Common myeloid progenitor, CD34-positive (primary cell): ENCODE measurements around the gene CXCR4.

Experiments used
- CTCF ChIA-PET: fragments of 350-600 bp; sonication (Branson Sonifier 250); formaldehyde crosslinking; loops from one replicate; lab custom pipeline; 2021; ENCODE audit warnings: antibody characterized with exemption; lab: Charles Lee
- POLR2A ChIA-PET: fragments of 350-600 bp; sonication (Branson Sonifier 250); formaldehyde crosslinking; loops from one replicate; lab custom pipeline; 2021; ENCODE audit warnings: antibody characterized with exemption; lab: Charles Lee
- DNase-seq, 3 donors: peaks; one replicate each; pipeline versions ENCODE4 v3.0.0 to v3.0.0-alpha.2; 2013
- H3K27ac ChIP-seq, 2 experiments: 1 replicate in 1 of 2; 2 replicates in 1 of 2; pipeline ENCODE4 v1.7.0; 2013; ENCODE audit warnings: inconsistent platforms in 2 of 2, low read length in 2 of 2, mild to moderate bottlenecking in 2 of 2, low read depth in 1 of 2, moderate library complexity in 1 of 2; ENCODE audit not compliant: severe bottlenecking in 2 of 2, insufficient read depth in 1 of 2, poor library complexity in 1 of 2
- H3K27me3 ChIP-seq, 5 experiments: replicated peaks in 2 of 5; 1 replicate in 3 of 5; 2 replicates in 2 of 5; pipeline versions ENCODE4 v1.6.1 to v1.7.0; 2013; ENCODE audit warnings: low read length in 4 of 5, mild to moderate bottlenecking in 2 of 5, moderate library complexity in 2 of 5, inconsistent platforms in 1 of 5; ENCODE audit not compliant: insufficient read depth in 5 of 5, control insufficient read depth in 4 of 5
- H3K36me3 ChIP-seq, 4 experiments: 1 replicate in 2 of 4; 2 replicates in 2 of 4; pipeline versions ENCODE4 v1.6.1 to v1.7.0; 2013; ENCODE audit warnings: low read length in 3 of 4, control low read depth in 1 of 4, mild to moderate bottlenecking in 1 of 4; ENCODE audit not compliant: control insufficient read depth in 4 of 4, insufficient read depth in 4 of 4
- H3K4me1 ChIP-seq, 4 experiments: 1 replicate in 3 of 4; 2 replicates in 1 of 4; pipeline versions ENCODE4 v1.6.1 to v1.7.1; 2013; ENCODE audit warnings: low read length in 3 of 4, mild to moderate bottlenecking in 3 of 4, control low read depth in 1 of 4, inconsistent platforms in 1 of 4, moderate library complexity in 1 of 4; ENCODE audit not compliant: control insufficient read depth in 4 of 4, insufficient read depth in 4 of 4; ENCODE audit errors: control extremely low read depth in 1 of 4
- H3K4me3 ChIP-seq, 7 experiments: 1 replicate in 4 of 7; 2 replicates in 3 of 7; pipeline versions ENCODE4 v1.5.1 to v1.7.0; 2013; ENCODE audit warnings: mild to moderate bottlenecking in 7 of 7, low read length in 6 of 7, moderate library complexity in 6 of 7, inconsistent platforms in 2 of 7, low read depth in 2 of 7, control low read depth in 1 of 7; ENCODE audit not compliant: insufficient read depth in 4 of 7, control insufficient read depth in 1 of 7; ENCODE audit errors: extremely low read depth in 1 of 7
- H3K9me3 ChIP-seq, 5 experiments: 1 replicate in 4 of 5; 2 replicates in 1 of 5; pipeline versions ENCODE4 v1.6.1 to v1.7.1; 2013; ENCODE audit warnings: low read length in 4 of 5, mild to moderate bottlenecking in 2 of 5, inconsistent platforms in 1 of 5, low read depth in 1 of 5, moderate library complexity in 1 of 5; ENCODE audit not compliant: control insufficient read depth in 4 of 5, insufficient read depth in 2 of 5; ENCODE audit errors: control extremely low read depth in 1 of 5
- WGBS: methylation state at CpG from one replicate; pipeline ENCODE4 v1.1.5; 2013; ENCODE audit not compliant: insufficient coverage; 5-methylcytosine and 5-hydroxymethylcytosine counted together

CXCR4 gene

DNA sequence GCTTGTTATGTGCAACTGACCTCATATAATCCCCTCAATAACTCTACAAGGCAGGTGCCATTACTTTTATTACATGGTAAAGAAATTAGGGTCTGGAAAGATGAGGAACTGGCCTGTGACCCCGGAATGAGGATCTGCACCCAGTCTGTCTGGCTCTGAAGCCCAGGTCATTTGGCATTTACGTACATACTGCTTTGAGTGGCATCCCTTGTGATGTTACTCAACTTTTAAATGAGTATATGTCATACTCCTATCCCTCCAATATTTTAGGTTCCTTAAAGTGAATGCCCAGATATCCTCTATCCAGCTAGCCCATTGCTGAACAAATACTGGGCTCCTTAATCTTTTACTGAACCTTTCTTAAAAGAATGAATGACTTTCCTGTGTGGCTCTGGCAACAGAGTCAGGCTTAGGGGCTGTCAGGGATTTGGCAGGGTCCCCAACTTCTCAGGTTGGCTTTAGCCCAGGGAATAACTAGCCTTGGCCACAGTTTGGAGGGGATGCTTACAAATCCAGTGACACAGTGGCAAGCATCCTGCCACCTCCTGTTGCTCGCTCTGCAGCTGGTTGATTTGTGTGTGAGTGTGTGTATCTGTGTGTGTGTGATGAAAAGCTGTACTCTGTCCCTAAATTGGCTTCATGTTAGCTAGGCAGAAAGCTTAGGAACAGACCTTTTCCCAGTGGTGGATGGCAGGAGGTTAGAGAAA is 3.4 kb upstream of the CXCR4 start:
- Histone ChIP-seq H3K27ac (no peak overlapping the region), H3K27me3 (no peaks in the 10 kb centered on the region), H3K4me1 (peaks cover 37 to 67% (median 65%) of the 10 kb centered on the region in 4 experiments), H3K36me3 (no peaks in the 10 kb centered on the region), H3K4me3 (no peak overlapping the region), H3K9me3 (no peaks in the 10 kb centered on the region)
- POLR2A ChIA-PET, result no interaction called here
- CTCF ChIA-PET, result interaction anchor here (0.7 kb wide), 1 partner anchor 74 kb away, joined by 3 read pairs; no protein-coding TSS in a partner anchor
- no peak for DNase-seq
- 83% methylated on average over 1 of the region's 3 CpGs for WGBS

DNA sequence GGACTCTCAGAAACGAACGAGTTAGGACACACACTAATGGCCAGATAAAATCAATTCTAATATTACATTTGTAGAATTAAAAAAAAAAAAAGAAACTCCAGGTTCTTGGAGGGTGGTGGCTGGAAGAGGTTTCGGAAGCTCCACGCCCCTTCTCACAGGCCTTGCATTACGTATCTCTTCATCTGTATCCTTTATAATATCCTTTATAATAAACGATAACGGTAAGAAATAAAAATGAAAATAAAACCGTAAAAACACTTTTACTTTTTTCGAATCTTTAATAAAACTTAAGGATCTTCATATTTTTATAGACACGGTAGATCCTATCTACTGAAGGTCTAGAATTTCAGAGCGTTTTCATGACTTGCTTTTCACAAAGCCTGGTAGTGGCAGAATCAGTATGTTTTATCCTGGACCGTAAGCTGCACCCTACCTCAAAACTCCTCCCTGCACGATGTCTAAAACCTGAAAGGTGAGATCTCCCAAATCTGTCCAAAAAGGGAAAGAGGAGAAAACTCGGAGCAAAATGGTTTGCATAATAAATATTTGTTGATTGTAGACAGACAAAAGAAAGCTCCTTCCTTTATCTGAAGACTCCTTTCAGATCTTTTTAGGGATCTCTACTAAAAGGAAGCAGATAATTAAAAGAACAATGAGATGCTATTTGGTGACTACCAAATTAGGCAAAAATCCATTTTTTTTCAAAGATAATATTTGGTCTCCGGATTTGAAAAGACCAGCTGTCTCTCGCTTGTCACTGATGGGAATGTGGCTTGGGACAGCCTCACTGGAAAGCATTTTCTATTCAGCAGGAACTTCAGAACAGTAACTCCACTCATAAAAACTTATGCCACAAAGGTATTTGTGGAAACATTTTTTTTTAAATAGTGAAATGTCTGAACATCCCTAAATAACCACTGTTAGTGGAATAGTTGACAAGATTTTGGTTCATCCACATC is 2.0 kb upstream of the CXCR4 start:
- CTCF ChIA-PET, result interaction anchor here (0.6 to 2.3 kb wide), 6 partner anchors 17 to 123 kb away, joined by 3 to 13 read pairs (median 4); no protein-coding TSS in a partner anchor
- POLR2A ChIA-PET, result interaction anchor here (0.6 to 1.6 kb wide), 3 partner anchors 51 to 274 kb away, joined by 4 to 7 read pairs (median 5); no protein-coding TSS in a partner anchor
- H3K27ac ChIP-seq, result peak overlapping the region in 1 of 2 experiments; percentile 43
- 69% methylated on average over 4 of the region's 16 CpGs for WGBS
- H3K27me3 ChIP-seq, result no peaks in the 10 kb centered on the region
- H3K4me3 ChIP-seq, result peak overlapping the region in 5 of 7 experiments; percentile 50 to 91 (median 85)
- DNase-seq, result no peak
- no peaks in the 10 kb centered on the region for H3K9me3 ChIP-seq
- peaks cover 38 to 65% (median 62%) of the 10 kb centered on the region in 4 experiments for H3K4me1 ChIP-seq
- H3K36me3 ChIP-seq, result peaks cover 7 to 8% (median 7%) of the 10 kb centered on the region in 4 experiments

DNA sequence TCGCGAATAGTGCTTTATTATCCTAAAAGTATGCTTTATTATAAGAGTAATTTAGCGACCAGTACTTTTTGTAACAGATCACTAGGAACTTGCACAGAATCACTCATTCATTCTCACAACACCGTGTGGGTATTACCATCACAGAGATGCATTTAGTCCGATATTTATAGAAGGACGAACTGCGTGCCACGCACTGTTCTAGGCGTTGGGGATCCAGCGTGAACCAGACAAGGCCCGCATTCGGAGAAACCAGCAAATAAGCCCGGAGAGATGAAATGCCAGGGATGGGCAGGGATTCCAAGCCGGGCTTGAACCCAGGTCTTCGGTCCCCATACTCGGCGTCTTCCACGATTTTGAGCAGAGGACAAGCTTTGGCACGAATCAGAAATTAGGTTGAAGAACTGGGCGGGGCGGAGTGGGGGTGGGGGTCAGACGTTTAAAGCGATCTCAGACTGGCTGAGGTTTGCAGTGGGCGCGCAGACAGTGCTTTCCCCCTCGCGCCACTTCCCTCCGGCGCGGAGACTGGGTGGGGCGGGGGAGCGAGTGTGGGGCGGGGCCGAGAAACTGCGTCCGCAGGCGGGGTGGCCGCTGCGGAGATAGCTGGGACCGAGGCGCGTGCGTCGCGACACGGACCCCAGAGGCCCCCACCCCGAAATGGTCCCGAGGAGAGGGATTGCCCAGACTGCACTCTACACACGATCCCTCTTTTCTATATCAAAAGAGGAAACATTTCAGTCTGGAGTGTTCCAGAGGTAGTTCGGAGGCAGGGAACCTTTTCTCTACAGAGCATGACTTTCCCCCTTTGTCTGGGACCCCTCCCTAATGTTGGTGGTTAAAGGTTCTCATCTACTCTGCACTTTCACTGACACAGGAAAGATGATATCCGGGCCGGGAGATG is 1.1 kb upstream of the CXCR4 start:
- H3K4me1 ChIP-seq, result peaks cover 38 to 63% (median 58%) of the 10 kb centered on the region in 4 experiments
- peaks cover 10 to 15% (median 12%) of the 10 kb centered on the region in 4 experiments for H3K36me3 ChIP-seq
- no peaks in the 10 kb centered on the region for H3K9me3 ChIP-seq
- WGBS, result 0% methylated on average over 34 of the region's 52 CpGs
- peak; percentile 72 to 80 (median 75) for DNase-seq
- ChIA-PET CTCF (interaction anchor here (1.0 to 2.3 kb wide), 5 partner anchors 18 to 122 kb away, joined by 3 to 13 read pairs (median 4); no protein-coding TSS in a partner anchor), POLR2A (interaction anchor here (0.6 to 1.6 kb wide), 6 partner anchors 17 to 262 kb away, joined by 3 to 7 read pairs (median 4); no protein-coding TSS in a partner anchor)
- peak overlapping the region; percentile 24 to 91 (median 85) for H3K4me3 ChIP-seq
- no peaks in the 10 kb centered on the region for H3K27me3 ChIP-seq
- peak overlapping the region in 1 of 2 experiments; percentile 43 for H3K27ac ChIP-seq

DNA sequence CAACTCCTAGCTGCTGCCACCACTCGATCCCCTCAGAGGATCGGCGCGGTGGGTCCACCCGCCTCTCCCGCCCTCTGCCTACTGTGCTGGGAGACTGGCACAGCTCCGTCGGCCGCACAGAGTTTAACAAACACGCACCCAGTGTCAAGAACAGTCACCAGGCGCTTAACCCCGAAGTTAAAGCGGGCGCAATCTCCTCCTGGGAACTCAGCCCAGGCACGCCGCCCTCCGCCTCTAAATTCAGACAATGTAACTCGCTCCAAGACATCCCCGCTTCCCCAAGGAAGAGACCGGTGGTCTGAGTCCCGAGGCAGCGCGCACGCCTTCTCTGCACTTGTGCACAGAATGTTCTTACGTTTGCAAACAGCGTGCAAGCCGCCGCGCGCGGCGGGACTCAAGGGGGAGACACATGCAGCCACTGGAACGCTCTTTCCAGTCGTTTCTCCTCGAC is 533 bp downstream of the CXCR4 start:
- under 1% methylated on average over 25 of the region's 35 CpGs for WGBS

DNA sequence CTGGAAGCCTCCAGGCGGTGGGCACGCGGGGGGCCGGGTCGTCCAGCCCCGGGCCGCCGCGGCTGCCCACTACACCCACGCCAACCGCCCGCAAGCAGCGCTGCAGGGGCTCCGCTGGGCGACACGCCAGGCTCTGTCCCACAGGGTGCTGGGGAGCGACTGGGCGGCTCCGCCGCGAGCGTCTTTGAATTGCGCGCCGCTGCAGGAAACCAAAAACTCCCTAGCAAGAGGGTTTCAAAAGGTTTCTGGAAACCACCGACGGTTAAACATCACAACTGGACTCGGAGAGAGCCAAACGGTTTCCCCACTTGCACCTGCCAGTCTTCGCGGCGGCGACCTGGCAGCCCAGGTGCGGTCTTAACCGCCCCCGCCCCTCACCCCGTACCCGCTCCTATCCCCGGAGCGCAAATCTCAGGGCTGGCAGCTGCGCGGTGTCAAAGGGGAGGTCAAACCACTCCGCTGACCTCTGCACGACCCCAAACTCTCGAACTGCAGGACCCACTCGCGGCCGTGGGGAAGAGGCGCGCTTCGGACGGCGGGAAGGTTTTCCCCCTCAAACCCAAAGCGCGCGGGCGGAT is 1.0 kb downstream of the CXCR4 start:
- DNase-seq, result peak in 2 of 3 donors; percentile 83 to 84
- Histone ChIP-seq H3K4me3 (peak overlapping the region; percentile 61 to 91 (median 85)), H3K36me3 (peaks cover 13 to 25% (median 19%) of the 10 kb centered on the region in 4 experiments), H3K4me1 (peaks cover 31 to 52% (median 44%) of the 10 kb centered on the region in 4 experiments), H3K9me3 (no peaks in the 10 kb centered on the region), H3K27me3 (no peaks in the 10 kb centered on the region), H3K27ac (peak overlapping the region; percentile 42 to 76)
- ChIA-PET POLR2A (interaction anchor here (0.6 to 1.6 kb wide), 8 partner anchors 19 to 169 kb away, joined by 3 to 11 read pairs (median 5); no protein-coding TSS in a partner anchor), CTCF (interaction anchor here (0.9 to 1.0 kb wide), 3 partner anchors 20 to 131 kb away, joined by 3 to 4 read pairs (median 3); partner anchors contain the start of gene DARS1)
- 0% methylated on average over 51 of the region's 57 CpGs for WGBS

More for the DNA sequence above, 533 bp downstream of the CXCR4 start:
- DNase-seq, result peak; percentile 68 to 78 (median 74)
- Histone ChIP-seq H3K27me3 (no peaks in the 10 kb centered on the region), H3K4me1 (peaks cover 36 to 54% (median 47%) of the 10 kb centered on the region in 4 experiments), H3K9me3 (no peaks in the 10 kb centered on the region), H3K36me3 (peaks cover 13 to 25% (median 19%) of the 10 kb centered on the region in 4 experiments), H3K4me3 (peak overlapping the region; percentile 61 to 91 (median 85)), H3K27ac (peak overlapping the region; percentile 42 to 76)
- CTCF ChIA-PET, result interaction anchor here (0.9 to 1.0 kb wide), 3 partner anchors 19 to 132 kb away, joined by 3 to 4 read pairs (median 3); partner anchors contain the start of gene DARS1
- POLR2A ChIA-PET, result interaction anchor here (0.6 to 1.6 kb wide), 8 partner anchors 19 to 169 kb away, joined by 3 to 11 read pairs (median 5); no protein-coding TSS in a partner anchor
